AG09309 (cell line): ENCODE measurements around the gene UQCC5.
A peak's percentile ranks its signal among the peaks of the same experiment; 100 is the strongest.

ENCODE experiments used
- DNase-seq: peaks from one replicate; pipeline ENCODE4 v3.0.0-alpha.2; 2010; ENCODE audit warnings: low read depth
- H3K4me3 ChIP-seq: 2 replicates; pipeline ENCODE4 v1.5.1; 2011; ENCODE audit warnings: mild to moderate bottlenecking, low read depth, low read length, moderate library complexity; ENCODE audit not compliant: control insufficient read depth
- TF ChIP-seq, protein P1 (sequence below): IDR thresholded peaks from 2 replicates; pipeline ENCODE4 v1.5.1; 2011; ENCODE audit warnings: mild to moderate bottlenecking, low read depth, low read length, inconsistent platforms; ENCODE audit not compliant: insufficient read depth, control insufficient read depth; ENCODE audit errors: missing control alignments

UQCC5 gene

GRCh38 chr3:52535411-52536111 is 844 bp upstream of the UQCC5 start:
- TF ChIP-seq, protein P1, sequence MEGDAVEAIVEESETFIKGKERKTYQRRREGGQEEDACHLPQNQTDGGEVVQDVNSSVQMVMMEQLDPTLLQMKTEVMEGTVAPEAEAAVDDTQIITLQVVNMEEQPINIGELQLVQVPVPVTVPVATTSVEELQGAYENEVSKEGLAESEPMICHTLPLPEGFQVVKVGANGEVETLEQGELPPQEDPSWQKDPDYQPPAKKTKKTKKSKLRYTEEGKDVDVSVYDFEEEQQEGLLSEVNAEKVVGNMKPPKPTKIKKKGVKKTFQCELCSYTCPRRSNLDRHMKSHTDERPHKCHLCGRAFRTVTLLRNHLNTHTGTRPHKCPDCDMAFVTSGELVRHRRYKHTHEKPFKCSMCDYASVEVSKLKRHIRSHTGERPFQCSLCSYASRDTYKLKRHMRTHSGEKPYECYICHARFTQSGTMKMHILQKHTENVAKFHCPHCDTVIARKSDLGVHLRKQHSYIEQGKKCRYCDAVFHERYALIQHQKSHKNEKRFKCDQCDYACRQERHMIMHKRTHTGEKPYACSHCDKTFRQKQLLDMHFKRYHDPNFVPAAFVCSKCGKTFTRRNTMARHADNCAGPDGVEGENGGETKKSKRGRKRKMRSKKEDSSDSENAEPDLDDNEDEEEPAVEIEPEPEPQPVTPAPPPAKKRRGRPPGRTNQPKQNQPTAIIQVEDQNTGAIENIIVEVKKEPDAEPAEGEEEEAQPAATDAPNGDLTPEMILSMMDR = no peak
- H3K4me3 ChIP-seq = no peak overlapping the region
- DNase-seq = no peak

GRCh38 chr3:52536112-52536368 is 365 bp upstream of the UQCC5 start:
- DNase-seq = no peak
- no peak overlapping the region; the same call in 1 of the 2 replicates for H3K4me3 ChIP-seq
- TF ChIP-seq, protein P1 = no peak

DNA sequence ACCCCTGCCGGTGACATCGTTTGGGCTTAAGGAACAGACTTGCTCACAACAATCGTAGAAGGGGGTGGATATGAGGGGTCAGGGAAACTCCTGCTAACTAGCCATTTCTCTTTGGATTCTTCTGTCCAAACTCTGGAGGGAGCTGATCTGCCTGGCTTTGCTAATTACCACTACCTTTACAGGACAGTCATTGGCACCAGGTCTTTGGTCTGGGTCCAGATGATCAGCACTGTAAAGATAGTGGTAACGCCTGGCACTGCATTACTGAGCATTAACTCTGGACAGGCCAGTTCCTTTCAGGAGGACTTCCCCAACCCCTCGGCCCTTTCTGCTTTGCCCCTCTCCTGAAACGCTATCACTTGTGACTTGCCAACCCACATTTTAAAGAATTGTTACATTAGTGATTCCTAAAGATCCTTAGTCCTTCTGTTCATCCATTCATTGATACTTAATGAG is 788 bp downstream of the UQCC5 start:
- no peak for DNase-seq
- H3K4me3 ChIP-seq = peak overlapping the region; percentile 70
- TF ChIP-seq, protein P1 = no peak

DNA sequence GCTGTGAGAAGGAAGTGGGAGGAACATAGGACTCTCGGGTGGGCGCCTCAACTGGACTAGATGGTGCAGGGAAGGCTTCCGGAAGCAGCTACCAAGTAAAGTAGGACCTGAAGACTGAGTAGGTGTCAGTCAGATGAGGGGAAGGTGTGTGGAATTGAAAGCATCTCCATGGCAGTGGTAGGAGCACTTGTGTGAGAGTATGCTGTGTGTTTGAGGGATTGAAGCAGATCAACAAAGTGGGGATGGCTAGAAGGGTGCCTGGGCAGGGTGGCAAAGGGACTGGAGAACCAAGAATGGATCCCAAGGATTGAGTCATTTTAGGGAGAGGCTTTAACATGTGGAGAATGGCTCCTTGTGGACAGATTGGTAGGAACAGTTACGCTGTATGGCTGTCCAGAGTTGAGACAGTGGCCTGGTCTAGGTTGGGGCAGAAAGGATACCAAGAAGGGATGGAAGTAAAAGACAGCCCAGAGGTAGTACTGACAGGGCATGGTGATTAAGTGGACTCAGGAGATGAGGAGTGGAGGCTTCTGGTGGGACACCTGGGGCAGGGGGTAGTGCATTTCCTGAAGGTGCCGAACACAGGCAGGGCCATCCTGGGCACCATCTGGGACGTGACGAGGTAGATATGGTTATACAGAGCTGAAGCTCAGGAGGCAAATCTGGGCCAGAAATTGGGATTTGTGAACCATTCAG is 1.5 kb downstream of the UQCC5 start:
- TF ChIP-seq, protein P1 = no peak
- DNase-seq = no peak
- H3K4me3 ChIP-seq = peak overlapping the region; percentile 70

- H3K4me3 ChIP-seq = no peak overlapping the region
- TF ChIP-seq, protein P1 = no peak
- no peak for DNase-seq
These were observed 2.7 kb downstream of the UQCC5 start for GRCh38 chr3:52539010-52539653.

DNA sequence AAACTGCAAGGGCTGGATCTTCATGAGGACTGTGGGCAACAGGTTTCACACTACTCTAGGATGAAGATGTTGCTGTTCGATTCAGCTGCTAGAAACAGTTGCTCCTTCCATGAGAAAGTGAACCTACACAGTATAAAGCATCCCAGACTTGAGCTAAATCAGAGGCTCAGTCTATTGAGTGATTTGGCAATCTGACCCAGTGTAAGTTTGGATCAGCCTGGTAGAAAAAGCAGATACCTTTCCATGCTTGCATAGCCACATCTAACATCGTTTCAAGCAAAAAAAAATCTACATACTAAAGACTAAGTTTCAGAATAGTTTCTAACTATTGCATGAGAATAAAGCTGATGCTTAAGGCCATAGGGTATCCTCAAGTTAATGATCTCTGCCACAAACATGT is 4.6 kb downstream of the UQCC5 start:
- no peak for DNase-seq
- no peak overlapping the region for H3K4me3 ChIP-seq
- TF ChIP-seq, protein P1 = no peak
